ENCODE measurements around the gene PRELP.
"Not testable (repeated sequence)": the region's sequence is repeated elsewhere in the genome, so short reads cannot be mapped to it uniquely, and the experiment has no call there.

PRELP gene

GRCh38 chr1:203505526-203506204, 30.1 kb downstream of the PRELP start:
- no peak for DNase-seq

GRCh38 chr1:203506858-203507626, 31.4 kb downstream of the PRELP start:
- DNase-seq = peak in 6 of 51 donors; percentile 20 to 35 (median 22)

GRCh38 chr1:203507759-203508158, 32.2 kb downstream of the PRELP start:
- DNase-seq = no peak

GRCh38 chr1:203508463-203509073, 33.0 kb downstream of the PRELP start:
- peak in 2 of 51 donors; percentile 25 to 34 for DNase-seq

- DNase-seq = no peak
Measured at GRCh38 chr1:203509135-203509534, 33.5 kb downstream of the PRELP start.

GRCh38 chr1:203511513-203511912, 35.9 kb downstream of the PRELP start:
- DNase-seq = no peak

GRCh38 chr1:203511930-203512329, 36.3 kb downstream of the PRELP start:
- no peak for DNase-seq

GRCh38 chr1:203512517-203512847, 36.9 kb downstream of the PRELP start:
- no peak for DNase-seq

GRCh38 chr1:203512848-203513584, 37.4 kb downstream of the PRELP start:
- peak in 12 of 51 donors; percentile 11 to 70 (median 35) for DNase-seq

GRCh38 chr1:203513585-203514031, 38.0 kb downstream of the PRELP start:
- DNase-seq = no peak

GRCh38 chr1:203516184-203516583, 40.6 kb downstream of the PRELP start:
- DNase-seq = no peak

GRCh38 chr1:203516906-203517305, 41.3 kb downstream of the PRELP start:
- DNase-seq = no peak

- DNase-seq = no peak
Measured at GRCh38 chr1:203517426-203518110, 42.0 kb downstream of the PRELP start.

GRCh38 chr1:203518139-203518538, 42.5 kb downstream of the PRELP start:
- DNase-seq = not testable (repeated sequence)

- DNase-seq = no peak
Measured at GRCh38 chr1:203518541-203518940, 42.9 kb downstream of the PRELP start.

GRCh38 chr1:203519053-203519840, 43.6 kb downstream of the PRELP start:
- DNase-seq = no peak

GRCh38 chr1:203519896-203520295, 44.3 kb downstream of the PRELP start:
- DNase-seq = no peak

GRCh38 chr1:203520315-203520714, 44.7 kb downstream of the PRELP start:
- DNase-seq = no peak

- no peak for DNase-seq
Measured at GRCh38 chr1:203521074-203521794, 45.6 kb downstream of the PRELP start.

- DNase-seq = peak in 2 of 51 donors; percentile 17 to 29
Measured at GRCh38 chr1:203521812-203522211, 46.2 kb downstream of the PRELP start.

Data from hypothalamus (tissue), 51 donors.